Ovary (tissue), 1 donor: ENCODE measurements around the gene ANO6.

Experiments used
- EP300 ChIP-seq: sonication (generic); formaldehyde crosslinking; IDR thresholded peaks from one replicate; pipeline ENCODE4 v1.6.1; 2017; ENCODE audit warnings: antibody characterized with exemption
- POLR2A ChIP-seq: fragments of 450-650 bp; IDR thresholded peaks from one replicate; pipeline ENCODE4 v1.6.1; 2017; ENCODE audit warnings: antibody characterized with exemption, mild to moderate bottlenecking, moderate library complexity

DNA sequence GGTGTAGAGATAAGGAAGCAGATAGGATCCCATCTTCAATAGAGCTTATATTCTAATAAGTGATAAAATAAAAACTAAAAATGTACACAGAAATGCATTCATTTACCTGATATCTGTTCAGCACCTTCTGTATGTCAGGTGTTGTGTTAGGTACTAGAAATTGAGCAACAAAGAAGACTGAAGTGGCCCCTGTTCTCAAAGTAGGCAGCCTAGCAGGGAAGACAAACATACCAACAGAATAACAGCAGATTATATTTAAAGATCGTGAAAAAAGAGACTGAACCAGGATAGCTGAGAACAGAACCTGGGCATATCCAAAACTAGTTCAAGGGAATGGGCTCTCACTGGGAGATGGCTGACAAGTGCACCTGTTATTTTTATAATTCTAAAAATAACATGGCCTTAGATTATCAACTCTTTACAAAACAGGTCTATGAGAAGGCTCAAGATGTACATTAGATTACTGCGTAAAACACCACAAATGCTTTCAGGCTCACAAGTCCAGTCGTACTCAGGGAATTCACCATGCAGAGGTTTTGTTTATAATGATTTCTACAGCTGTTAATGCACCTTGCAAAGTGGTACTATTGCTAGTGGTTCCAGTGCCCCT lies 16.4 kb downstream of the ANO6 start:
- TF ChIP-seq POLR2A (no peak), EP300 (no peak)
